Keratinocyte (primary cell): ENCODE measurements around the gene AFG1L. TPM values are rescaled to one million over a fixed set of nuclear protein-coding genes. Genes with fewer than 3 reads are reported as not detected.

ENCODE experiments used
- DNase-seq: peaks from one replicate; pipeline ENCODE4 v3.0.0-alpha.2; 2011; ENCODE audit warnings: low read depth, missing footprints, low spot score
- FAIRE-seq: peaks from 2 replicates; lab custom pipeline; 2011; peaks lifted over from hg19 to GRCh38; lab: Jason Lieb, UNC
- H2AFZ ChIP-seq: 2 replicates; pipeline ENCODE4 v1.6.0; 2012; ENCODE audit warnings: low read length, control low read depth, inconsistent platforms; ENCODE audit not compliant: control insufficient read depth
- H3K27ac ChIP-seq: 2 replicates; pipeline ENCODE4 v1.5.1; 2011; ENCODE audit warnings: low read length; ENCODE audit not compliant: control insufficient read depth, insufficient read depth
- H3K27me3 ChIP-seq: 3 replicates; pipeline ENCODE4 v1.6.0; 2011; ENCODE audit warnings: low read length; ENCODE audit not compliant: control insufficient read depth, insufficient read depth; ENCODE audit errors: extremely low read depth
- H3K36me3 ChIP-seq, 2 experiments: 2 replicates in 1 of 2; 3 replicates in 1 of 2; pipeline ENCODE4 v1.5.1; 2011; ENCODE audit warnings: low read length in 2 of 2, mild to moderate bottlenecking in 1 of 2; ENCODE audit not compliant: control insufficient read depth in 2 of 2, insufficient read depth in 2 of 2; ENCODE audit errors: extremely low read depth in 1 of 2
- H3K4me1 ChIP-seq: 3 replicates; pipeline ENCODE4 v1.5.1; 2011; ENCODE audit warnings: low read length; ENCODE audit not compliant: control insufficient read depth, insufficient read depth; ENCODE audit errors: extremely low read depth
- H3K4me2 ChIP-seq: 3 replicates; pipeline ENCODE4 v1.6.0; 2011; ENCODE audit warnings: low read depth, low read length; ENCODE audit not compliant: control insufficient read depth, insufficient read depth; ENCODE audit errors: extremely low read depth
- H3K4me3 ChIP-seq, 3 experiments: fragments of 200-600 bp in 1 of 3; sonication (generic) in 1 of 3; 2 replicates in 2 of 3; 3 replicates in 1 of 3; pipeline ENCODE4 v1.5.1; 2011 to 2016; ENCODE audit warnings: low read length in 3 of 3, mild to moderate bottlenecking in 3 of 3, control low read depth in 2 of 3, inconsistent platforms in 1 of 3, low read depth in 1 of 3, mixed read lengths in 1 of 3, mixed run types in 1 of 3, moderate library complexity in 1 of 3; ENCODE audit not compliant: control insufficient read depth in 2 of 3, insufficient read depth in 2 of 3; ENCODE audit errors: extremely low read depth in 1 of 3
- H3K79me2 ChIP-seq: 2 replicates; pipeline ENCODE4 v1.6.0; 2012; ENCODE audit warnings: low read length; ENCODE audit not compliant: control insufficient read depth, insufficient read depth
- H3K9ac ChIP-seq: 3 replicates; pipeline ENCODE4 v1.6.0; 2011; ENCODE audit warnings: low read length; ENCODE audit not compliant: control insufficient read depth, insufficient read depth; ENCODE audit errors: extremely low read depth
- H3K9me1 ChIP-seq: 3 replicates; pipeline ENCODE4 v1.6.0; 2011; ENCODE audit warnings: low read length; ENCODE audit not compliant: control insufficient read depth, insufficient read depth; ENCODE audit errors: extremely low read depth
- H3K9me3 ChIP-seq: 2 replicates; pipeline ENCODE4 v1.5.1; 2012; ENCODE audit warnings: low read depth, low read length; ENCODE audit not compliant: control insufficient read depth
- H4K20me1 ChIP-seq: 3 replicates; pipeline ENCODE4 v1.6.0; 2011; ENCODE audit warnings: low read length; ENCODE audit not compliant: control insufficient read depth, insufficient read depth; ENCODE audit errors: extremely low read depth
- CTCF ChIP-seq, 3 experiments: IDR thresholded peaks in 1 of 3; conservative IDR thresholded peaks in 1 of 3; optimal IDR thresholded peaks in 1 of 3; 2 replicates in 2 of 3; 3 replicates in 1 of 3; pipeline versions ENCODE3 to v1.5.1; 2011; ENCODE audit warnings: low read length in 3 of 3, mild to moderate bottlenecking in 3 of 3, moderate library complexity in 2 of 3, control low read depth in 1 of 3, inconsistent platforms in 1 of 3; ENCODE audit not compliant: insufficient read depth in 2 of 3; ENCODE audit errors: extremely low read depth in 1 of 3
- EZH2 ChIP-seq: IDR thresholded peaks from one replicate; pipeline ENCODE4 v1.6.1; 2012; ENCODE audit warnings: inconsistent platforms, mild to moderate bottlenecking, low read length, moderate library complexity
- dilution Hi-C: fragments of 300-500 bp; cut with MboI; formaldehyde crosslinking; loops from one replicate; pipeline ENCODE4 v1.7.0; 2020; ENCODE audit warnings: low sequenced_read_pairs; ENCODE audit not compliant: extremely low pct_ligation_motif_present
- polyA plus RNA-seq, 5 experiments: library from polyadenylated mRNA; depleted of rRNA in 3 of 5; stranded (reverse) in 3 of 5; stranded (forward) in 1 of 5; unstranded in 1 of 5; fragments of >200 nt; gene quantifications; 1 replicate in 1 of 5; 2 replicates in 3 of 5; 3 replicates in 1 of 5; pipeline versions ENCODE4 v1.2.1 to v1.2.3, GENCODE V29; 2011 to 2012; ENCODE audit warnings: missing spikeins in 2 of 5, low read depth in 1 of 5, low replicate concordance in 1 of 5
- small RNA-seq, 3 experiments: library from RNA; depleted of rRNA; stranded (forward); fragments of <200 nt; gene quantifications; one replicate each; pipeline ENCODE3, GENCODE V24; 2012; ENCODE audit warnings: low read depth in 3 of 3, low replicate concordance in 1 of 3; ENCODE audit not compliant: insufficient read length in 3 of 3

AFG1L gene
- polyA plus RNA-seq, 1 donor (not counting 4 experiments of a cell fraction or from before 2014, with no cell fraction given), result 3.1 TPM

- peaks cover 19% of the 10 kb centered on the region for H3K4me1 ChIP-seq
- FAIRE-seq, result no peak
Measured at GRCh38 chr6:108574457-108575141, 279.7 kb downstream of the AFG1L start.

More at GRCh38 chr6:108574457-108575141, 279.7 kb downstream of the AFG1L start:
- H3K79me2 ChIP-seq, result peaks cover 79% of the 10 kb centered on the region
- no peak for DNase-seq
- H3K9ac ChIP-seq, result no peak overlapping the region
- no peaks in the 10 kb centered on the region for H3K9me1 ChIP-seq
- H3K36me3 ChIP-seq, result peaks cover 10 to 20% of the 10 kb centered on the region in 2 experiments
- no peak overlapping the region for H3K4me3 ChIP-seq
- H3K27me3 ChIP-seq, result no peaks in the 10 kb centered on the region
- H3K9me3 ChIP-seq, result no peaks in the 10 kb centered on the region
- dilution Hi-C loops, result no loop called here
- H3K27ac ChIP-seq, result no peak overlapping the region
- peaks cover 16% of the 10 kb centered on the region for H4K20me1 ChIP-seq
- TF ChIP-seq CTCF (optimal IDR thresholded peaks at IDR 0.05 in 1 of 3, IDR thresholded peaks at IDR 0.05 in 1 of 3, conservative IDR thresholded peaks at IDR 0.05 in 1 of 3; ENCODE audit: extremely low read depth in 1 of 3, insufficient read depth in 2 of 3, low read length in 3 of 3) (no peak), EZH2 (no peak)
- H2AFZ ChIP-seq, result no peak overlapping the region
- no peak overlapping the region for H3K4me2 ChIP-seq

Small RNAs within 50 kb of the gene (small RNA-seq; reads per million reads assigned to genes)
- gene AL356121.1 (0 reads per million in 3 experiments), gene AL391646.1 (0 reads per million in 3 experiments), gene RNA5SP212 (0 reads per million in 3 experiments), gene RNU6-1144P (0 to 0.25 (median 0) reads per million in 3 experiments), gene RNU6-770P (0 reads per million in 3 experiments), gene Z98742.2 (0 reads per million in 3 experiments)

Other genes with a start within 250 kb of the AFG1L start
- gene OSTM1, start 220.3 kb upstream of the AFG1L start, polyA plus RNA-seq, result 21.9 to 71.3 TPM (median 51.0 TPM) in 3 replicates
- gene NR2E1, start 129.0 kb upstream of the AFG1L start, polyA plus RNA-seq, result 0.04 TPM in 1 of 3 replicates, not detected in the others
- 177 to 460 TPM (median 316 TPM) in 3 replicates for gene SNX3, start 34.0 kb upstream of the AFG1L start, polyA plus RNA-seq